ENCODE data around the gene TBCD.
"Not testable (repeated sequence)": the region's sequence is repeated elsewhere in the genome, so short reads cannot be mapped to it uniquely, and the experiment has no call there.

TBCD gene

GRCh38 chr17:82961366-82962162, 209.7 kb downstream of the TBCD start:
- DNase-seq (ENCODE audit: low read depth), result no peak

GRCh38 chr17:82962163-82962720, 210.4 kb downstream of the TBCD start:
- no peak overlapping the region for H3K4me3 ChIP-seq (ENCODE audit: low read depth, low read length)
- no peak for TF ChIP-seq CTCF (IDR thresholded peaks at IDR 0.05; ENCODE audit: low read depth, low read length, missing control alignments)
- in situ Hi-C loops (cut with HindIII; ENCODE audit: low sequenced_read_pairs), result no loop called here
- DNase-seq (ENCODE audit: low read depth), result no peak

More at GRCh38 chr17:82961366-82962162, 209.7 kb downstream of the TBCD start:
- no peak for TF ChIP-seq CTCF (IDR thresholded peaks at IDR 0.05; ENCODE audit: low read depth, low read length, missing control alignments)
- H3K4me3 ChIP-seq (ENCODE audit: low read depth, low read length), result no peak overlapping the region
- in situ Hi-C loops (cut with HindIII; ENCODE audit: low sequenced_read_pairs), result no loop called here

- in situ Hi-C loops (cut with HindIII; ENCODE audit: low sequenced_read_pairs), result no loop called here
Observed at GRCh38 chr17:82963104-82963950, 211.5 kb downstream of the TBCD start.

GRCh38 chr17:82964451-82964850, 212.6 kb downstream of the TBCD start:
- DNase-seq (ENCODE audit: low read depth); H3K4me3 ChIP-seq (ENCODE audit: low read depth, low read length); in situ Hi-C loops (cut with HindIII; ENCODE audit: low sequenced_read_pairs): not testable (repeated sequence)

More at GRCh38 chr17:82963104-82963950, 211.5 kb downstream of the TBCD start:
- peak overlapping the region; percentile 2 for H3K4me3 ChIP-seq (ENCODE audit: low read depth, low read length)
- DNase-seq (ENCODE audit: low read depth), result peak; percentile 51
- TF ChIP-seq CTCF (IDR thresholded peaks at IDR 0.05; ENCODE audit: low read depth, low read length, missing control alignments), result peak; percentile 89

- in situ Hi-C loops (cut with HindIII; ENCODE audit: low sequenced_read_pairs), result no loop called here
- no peak for TF ChIP-seq CTCF (IDR thresholded peaks at IDR 0.05; ENCODE audit: low read depth, low read length, missing control alignments)
- H3K4me3 ChIP-seq (ENCODE audit: low read depth, low read length), result no peak overlapping the region
- no peak for DNase-seq (ENCODE audit: low read depth)
Observed at GRCh38 chr17:82964851-82965341, 213.0 kb downstream of the TBCD start.

DNA sequence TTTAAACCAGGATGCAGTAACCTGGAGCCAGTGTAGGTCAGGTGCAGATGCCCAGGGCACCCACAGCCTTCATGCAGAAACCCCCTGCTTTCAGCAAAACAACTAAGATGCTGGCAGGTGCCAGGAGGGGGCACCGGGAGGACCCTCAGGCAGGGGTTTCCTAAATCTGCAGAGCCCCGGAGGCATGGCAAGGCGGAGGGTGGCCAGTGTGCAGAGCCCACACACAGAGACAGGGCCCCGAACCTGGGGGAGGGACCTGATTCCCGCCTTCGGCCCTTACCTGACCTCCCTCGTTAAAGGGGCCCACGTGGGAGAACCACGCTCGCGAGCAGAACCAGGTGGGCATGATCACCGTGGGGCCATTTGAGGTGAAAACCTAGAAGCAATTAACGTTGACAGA, 213.5 kb downstream of the TBCD start:
- in situ Hi-C loops (cut with HindIII; ENCODE audit: low sequenced_read_pairs), result no loop called here
- no peak for TF ChIP-seq CTCF (IDR thresholded peaks at IDR 0.05; ENCODE audit: low read depth, low read length, missing control alignments)
- no peak for DNase-seq (ENCODE audit: low read depth)
- no peak overlapping the region for H3K4me3 ChIP-seq (ENCODE audit: low read depth, low read length)

Measured in astrocyte of the cerebellum (primary cell).